SKM-1 treated with dmso at 0.1 percent for 144 hours (cell line): ENCODE results near the gene ZNF473.
"Not testable (repeated sequence)": the region's sequence is repeated elsewhere in the genome, so short reads cannot be mapped to it uniquely, and the experiment has no call there.

ENCODE experiments used
- DNase-seq: peaks from one replicate; lab custom pipeline; 2025; ENCODE audit not compliant: unreplicated experiment; lab: John Stamatoyannopoulos, UW

ZNF473 gene

GRCh38 chr19:50047671-50048070 lies 21.9 kb downstream of the ZNF473 start:
- DNase-seq, result no peak

GRCh38 chr19:50050406-50051227 lies 24.8 kb downstream of the ZNF473 start:
- DNase-seq, result peak; percentile 42

DNA sequence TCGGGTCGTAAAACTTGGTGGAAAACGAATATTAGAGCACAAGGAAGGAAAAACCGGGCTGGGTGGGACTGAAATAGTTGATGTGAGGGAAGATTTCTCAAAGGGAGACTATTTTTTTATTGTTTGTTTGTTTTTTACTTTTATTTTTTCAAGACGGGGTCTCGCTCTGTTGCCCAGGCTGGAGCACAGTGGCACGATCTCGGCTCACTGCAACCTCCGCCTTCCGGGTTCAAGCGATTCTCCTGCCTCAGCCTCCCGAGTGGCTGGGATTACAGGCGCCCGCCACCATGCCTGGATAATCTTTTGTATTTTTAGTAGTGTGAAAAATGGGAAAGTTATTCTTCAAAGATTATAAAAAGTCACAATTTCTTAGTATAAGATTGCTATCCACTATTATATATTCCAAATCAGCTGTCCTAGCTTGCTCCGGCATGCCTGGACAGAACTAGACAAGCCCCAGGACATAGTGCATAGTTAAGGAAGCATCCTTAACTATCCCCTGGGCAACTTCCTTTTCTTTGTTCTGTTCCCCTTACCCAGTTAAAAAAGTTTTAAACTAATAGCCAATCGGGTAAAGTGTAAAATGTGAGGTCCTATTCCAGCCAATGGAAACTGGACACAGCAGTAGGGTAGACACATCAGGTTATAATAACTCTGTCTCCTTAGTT lies 25.6 kb downstream of the ZNF473 start:
- DNase-seq, result not testable (repeated sequence)

DNA sequence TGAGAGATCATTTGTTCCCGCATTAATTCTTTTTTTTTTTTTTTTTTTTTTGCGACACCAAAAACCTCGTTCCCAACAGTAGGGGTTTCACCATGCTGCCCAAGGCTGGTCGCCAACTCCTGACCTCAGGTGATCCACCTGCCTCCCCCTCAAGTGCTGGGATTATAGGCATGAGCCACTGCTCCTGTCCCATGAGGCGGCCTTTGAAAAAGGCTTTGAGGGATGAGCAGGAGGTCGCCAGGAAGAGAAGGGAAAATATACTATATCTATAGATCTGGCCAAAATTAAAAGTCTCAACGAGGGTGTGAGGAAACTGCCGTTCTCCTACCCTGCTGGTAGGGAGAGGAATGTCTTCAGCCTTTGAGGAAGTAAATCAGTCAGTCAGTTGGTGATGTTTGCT lies 26.2 kb downstream of the ZNF473 start:
- no peak for DNase-seq

GRCh38 chr19:50053119-50053518 lies 27.3 kb downstream of the ZNF473 start:
- no peak for DNase-seq

DNA sequence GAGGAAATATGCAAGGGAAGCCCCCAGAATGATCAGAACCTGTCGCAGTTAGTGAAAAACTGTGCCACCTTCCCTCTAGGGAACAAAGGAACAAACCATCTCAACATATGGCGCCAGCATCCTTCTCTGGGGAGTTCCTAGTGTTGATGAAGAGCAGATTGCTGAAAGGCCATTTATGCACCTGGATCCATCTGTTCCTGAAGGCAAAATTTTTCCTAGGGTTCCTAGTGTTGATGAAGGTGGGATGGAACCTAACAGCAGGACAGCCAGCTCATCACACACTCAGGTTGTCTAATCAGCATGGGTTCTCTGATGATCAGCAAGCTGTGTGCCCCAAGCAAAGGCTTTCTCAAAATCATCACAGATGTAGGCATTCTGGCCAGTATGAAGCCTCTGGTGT lies 32.6 kb downstream of the ZNF473 start:
- no peak for DNase-seq

GRCh38 chr19:50059045-50059444 lies 33.2 kb downstream of the ZNF473 start:
- DNase-seq, result no peak

DNA sequence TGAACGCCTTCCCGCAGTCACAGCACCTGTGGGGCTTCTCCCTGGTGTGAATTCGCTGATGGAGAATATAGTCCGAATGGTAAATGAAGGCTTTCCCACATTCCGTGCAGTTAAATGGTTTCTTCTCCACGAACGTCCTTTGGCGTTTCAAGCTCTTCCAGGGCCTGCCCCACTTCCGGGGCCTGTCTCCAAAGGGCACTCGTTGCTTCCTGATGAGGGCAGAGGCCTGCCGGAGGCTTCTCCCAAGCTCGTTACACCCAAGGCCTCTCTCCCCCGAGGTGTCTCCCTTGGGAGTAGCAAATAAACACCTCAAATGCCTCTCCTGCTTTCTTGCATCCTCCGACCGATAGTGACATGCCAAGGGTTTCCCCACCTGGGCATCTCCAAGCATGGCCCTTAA lies 34.3 kb downstream of the ZNF473 start:
- DNase-seq, result no peak

DNA sequence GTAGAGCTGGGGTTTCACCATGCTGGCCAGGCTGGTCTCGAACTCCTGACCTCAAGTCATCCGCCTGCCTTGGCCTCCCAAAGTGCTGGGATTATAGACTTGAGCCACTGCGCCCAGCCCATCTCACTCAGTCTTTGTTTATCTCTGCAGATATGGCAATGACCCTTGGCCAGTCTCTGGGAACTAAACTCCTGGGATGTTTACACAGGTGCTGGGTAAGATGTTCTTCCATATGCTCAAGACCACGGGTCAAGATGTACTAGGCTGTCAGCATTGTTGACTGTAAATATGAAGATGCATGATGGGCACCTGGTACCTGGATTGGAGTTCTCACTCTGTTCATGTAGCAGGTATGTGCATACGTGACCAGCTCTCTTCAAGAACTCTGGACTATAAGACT lies 35.8 kb downstream of the ZNF473 start:
- no peak for DNase-seq

DNA sequence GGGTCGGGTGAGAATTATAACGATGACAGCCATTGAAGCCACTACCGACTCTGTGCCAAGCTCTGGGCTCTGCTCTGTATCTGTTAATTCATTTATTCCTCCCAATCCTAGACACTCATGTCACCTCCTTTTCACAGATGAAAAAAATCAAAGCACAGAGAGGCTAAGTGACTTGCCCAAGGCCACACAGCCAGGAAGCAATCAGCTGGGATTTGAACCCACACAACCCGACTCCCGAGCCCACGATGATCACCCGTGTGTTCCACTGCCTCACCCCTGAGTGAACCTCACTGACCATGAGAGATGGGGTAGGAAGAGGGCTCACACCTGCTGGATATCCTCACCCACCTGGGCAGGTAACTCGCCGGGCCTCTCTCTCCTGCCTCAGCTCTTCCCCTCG lies 40.1 kb downstream of the ZNF473 start:
- no peak for DNase-seq

DNA sequence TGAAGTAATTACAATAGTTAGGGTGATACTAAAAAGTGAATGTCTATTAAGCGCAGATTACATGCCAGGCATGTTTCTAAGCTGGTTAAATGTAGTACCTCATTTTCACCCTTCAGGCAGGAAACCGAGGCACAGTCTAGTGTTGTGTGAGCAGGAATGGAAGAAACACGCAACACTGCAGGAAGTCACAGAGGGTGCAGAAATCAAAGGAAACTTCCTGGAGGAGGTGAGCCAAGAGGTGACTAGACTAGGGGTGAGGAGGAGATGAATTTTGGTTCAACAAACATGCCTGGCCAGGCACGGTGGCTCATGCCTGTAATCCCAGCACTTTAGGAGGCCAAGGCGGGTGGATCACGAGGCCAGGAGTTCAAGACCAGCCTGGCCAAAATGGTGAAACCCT lies 41.8 kb downstream of the ZNF473 start:
- DNase-seq, result no peak

GRCh38 chr19:50068382-50068781 lies 42.6 kb downstream of the ZNF473 start:
- not testable (repeated sequence) for DNase-seq

DNA sequence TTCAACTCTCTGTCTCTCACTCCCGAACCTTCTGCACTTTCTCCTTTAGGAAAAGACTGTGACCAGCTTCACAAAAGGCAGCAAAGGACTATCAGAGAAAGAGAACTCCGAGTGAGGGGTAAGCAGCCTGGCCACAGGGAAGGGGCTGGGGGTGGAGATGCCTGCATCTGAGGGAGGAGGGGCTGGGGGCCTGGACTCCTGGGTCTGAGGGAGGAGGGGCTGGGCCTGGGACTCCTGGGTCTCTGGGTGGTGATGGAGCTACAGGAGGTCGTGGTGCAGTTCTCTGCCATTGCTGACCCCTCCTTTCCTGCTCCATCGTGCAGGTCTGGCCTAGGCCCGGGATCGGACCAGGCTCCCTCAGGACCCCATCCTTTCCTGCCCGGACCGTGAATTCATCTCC lies 49.3 kb downstream of the ZNF473 start:
- not testable (repeated sequence) for DNase-seq

- DNase-seq, result not testable (repeated sequence)
Measured at GRCh38 chr19:50075644-50076372, 50.0 kb downstream of the ZNF473 start.

GRCh38 chr19:50076581-50077355 lies 51.0 kb downstream of the ZNF473 start:
- DNase-seq, result not testable (repeated sequence)

DNA sequence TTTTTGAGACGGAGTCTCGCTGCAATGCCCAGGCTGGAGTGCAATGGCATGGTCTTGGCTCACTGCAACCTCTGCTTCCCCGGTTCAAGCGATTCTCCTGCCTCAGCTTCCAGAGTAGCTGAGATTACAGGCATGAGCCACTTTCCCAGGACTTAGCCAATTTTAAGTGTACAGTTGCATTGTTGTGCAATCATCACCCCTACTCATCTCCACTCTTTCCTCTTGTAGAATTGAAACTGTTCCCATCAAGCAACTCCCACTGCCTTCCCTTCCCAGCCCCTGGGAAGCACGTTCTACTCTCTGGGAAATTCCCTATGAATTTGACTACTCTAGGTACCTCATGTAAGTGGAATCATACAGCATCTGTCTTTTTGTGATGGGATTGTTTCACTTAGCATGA lies 53.2 kb downstream of the ZNF473 start:
- not testable (repeated sequence) for DNase-seq

GRCh38 chr19:50084440-50084839 lies 58.6 kb downstream of the ZNF473 start:
- not testable (repeated sequence) for DNase-seq

DNA sequence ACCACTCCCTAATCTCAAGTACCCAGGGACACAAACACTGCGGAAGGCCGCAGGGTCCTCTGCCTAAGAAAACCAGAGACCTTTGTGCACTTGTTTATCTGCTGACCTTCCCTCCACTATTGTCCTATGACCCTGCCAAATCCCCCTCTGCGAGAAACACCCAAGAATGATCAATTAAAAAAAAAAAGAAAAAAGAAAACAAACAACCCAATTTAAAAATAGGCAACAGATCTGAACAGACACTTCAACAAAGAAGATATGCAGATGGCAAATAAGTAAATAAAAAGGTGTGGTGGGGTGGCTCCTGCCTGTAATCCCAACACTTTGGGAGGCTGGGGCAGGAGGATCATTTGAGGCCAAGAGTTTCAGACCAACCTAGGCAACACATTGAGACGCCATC lies 61.3 kb downstream of the ZNF473 start:
- not testable (repeated sequence) for DNase-seq

GRCh38 chr19:50090706-50091105 lies 64.9 kb downstream of the ZNF473 start:
- not testable (repeated sequence) for DNase-seq

GRCh38 chr19:50091786-50092185 lies 66.0 kb downstream of the ZNF473 start:
- not testable (repeated sequence) for DNase-seq

GRCh38 chr19:50092597-50092996 lies 66.8 kb downstream of the ZNF473 start:
- not testable (repeated sequence) for DNase-seq
